Mucosa of stomach (tissue), 1 donor: ENCODE results near the gene ZBTB8A.
"Not testable (repeated sequence)": the region's sequence is repeated elsewhere in the genome, so short reads cannot be mapped to it uniquely, and the experiment has no call there.

Source experiments
- H3K27me3 ChIP-seq: one replicate; pipeline ENCODE4 v1.7.0; 2013; ENCODE audit warnings: mild to moderate bottlenecking, low read length; ENCODE audit not compliant: control insufficient read depth, insufficient read depth
- H3K36me3 ChIP-seq: one replicate; pipeline ENCODE4 v1.7.0; 2013; ENCODE audit warnings: low read length; ENCODE audit not compliant: control insufficient read depth, insufficient read depth
- H3K4me1 ChIP-seq: one replicate; pipeline ENCODE4 v1.7.0; 2013; ENCODE audit warnings: mild to moderate bottlenecking, low read length; ENCODE audit not compliant: control insufficient read depth, insufficient read depth
- H3K4me3 ChIP-seq: one replicate; pipeline ENCODE4 v1.7.0; 2013; ENCODE audit warnings: low read length
- H3K9ac ChIP-seq: one replicate; pipeline ENCODE4 v1.7.0; 2013; ENCODE audit warnings: mild to moderate bottlenecking, low read length, moderate library complexity
- H3K9me3 ChIP-seq: one replicate; pipeline ENCODE4 v1.7.0; 2013; ENCODE audit warnings: mild to moderate bottlenecking, low read length, moderate library complexity; ENCODE audit not compliant: control insufficient read depth
- donor health status: Pancreatic carcinoma.

Gene ZBTB8A

GRCh38 chr1:32541064-32541566 is 1.9 kb downstream of the ZBTB8A start:
- H3K27me3 ChIP-seq = no peaks in the 10 kb centered on the region
- H3K4me1 ChIP-seq = peaks cover 17% of the 10 kb centered on the region
- H3K4me3 ChIP-seq = no peak overlapping the region
- no peaks in the 10 kb centered on the region for H3K36me3 ChIP-seq
- no peak overlapping the region for H3K9ac ChIP-seq
- H3K9me3 ChIP-seq = no peaks in the 10 kb centered on the region

- no peaks in the 10 kb centered on the region for H3K27me3 ChIP-seq
- peaks cover 6% of the 10 kb centered on the region for H3K4me1 ChIP-seq
- no peaks in the 10 kb centered on the region for H3K36me3 ChIP-seq
- no peaks in the 10 kb centered on the region for H3K9me3 ChIP-seq
- no peak overlapping the region for H3K4me3 ChIP-seq
- H3K9ac ChIP-seq = no peak overlapping the region
Measured at GRCh38 chr1:32546611-32547010, 7.4 kb downstream of the ZBTB8A start.

GRCh38 chr1:32549616-32550015 is 10.4 kb downstream of the ZBTB8A start:
- Histone ChIP-seq H3K9me3 (no peaks in the 10 kb centered on the region), H3K27me3 (no peaks in the 10 kb centered on the region), H3K36me3 (no peaks in the 10 kb centered on the region), H3K4me3 (no peak overlapping the region), H3K9ac (no peak overlapping the region), H3K4me1 (peaks cover 6% of the 10 kb centered on the region)

- H3K4me3 ChIP-seq = no peak overlapping the region
- H3K27me3 ChIP-seq = no peaks in the 10 kb centered on the region
- H3K36me3 ChIP-seq = no peaks in the 10 kb centered on the region
- no peak overlapping the region for H3K9ac ChIP-seq
- H3K9me3 ChIP-seq = no peaks in the 10 kb centered on the region
- H3K4me1 ChIP-seq = no peaks in the 10 kb centered on the region
Measured at GRCh38 chr1:32554288-32554687, 15.1 kb downstream of the ZBTB8A start.

GRCh38 chr1:32557035-32557434 is 17.8 kb downstream of the ZBTB8A start:
- not testable (repeated sequence) for H3K4me3 ChIP-seq, H3K9ac ChIP-seq, H3K4me1 ChIP-seq, H3K36me3 ChIP-seq, H3K9me3 ChIP-seq, H3K27me3 ChIP-seq

GRCh38 chr1:32557812-32558211 is 18.6 kb downstream of the ZBTB8A start:
- H3K36me3 ChIP-seq = no peaks in the 10 kb centered on the region

GRCh38 chr1:32568929-32569328 is 29.7 kb downstream of the ZBTB8A start:
- H3K36me3 ChIP-seq = no peaks in the 10 kb centered on the region
- no peak overlapping the region for H3K9ac ChIP-seq
- no peak overlapping the region for H3K4me3 ChIP-seq
- no peaks in the 10 kb centered on the region for H3K27me3 ChIP-seq
- H3K4me1 ChIP-seq = no peaks in the 10 kb centered on the region
- no peaks in the 10 kb centered on the region for H3K9me3 ChIP-seq

More at GRCh38 chr1:32557812-32558211, 18.6 kb downstream of the ZBTB8A start:
- no peak overlapping the region for H3K4me3 ChIP-seq
- H3K9me3 ChIP-seq = no peaks in the 10 kb centered on the region
- H3K9ac ChIP-seq = no peak overlapping the region
- H3K27me3 ChIP-seq = no peaks in the 10 kb centered on the region
- no peaks in the 10 kb centered on the region for H3K4me1 ChIP-seq

GRCh38 chr1:32580348-32581017 is 41.3 kb downstream of the ZBTB8A start:
- no peak overlapping the region for H3K4me3 ChIP-seq
- H3K36me3 ChIP-seq = no peaks in the 10 kb centered on the region
- H3K27me3 ChIP-seq = no peaks in the 10 kb centered on the region
- H3K9ac ChIP-seq = no peak overlapping the region
- H3K4me1 ChIP-seq = no peaks in the 10 kb centered on the region
- H3K9me3 ChIP-seq = no peaks in the 10 kb centered on the region

GRCh38 chr1:32592943-32593342 is 53.7 kb downstream of the ZBTB8A start:
- Histone ChIP-seq H3K9ac (no peak overlapping the region), H3K4me1 (no peaks in the 10 kb centered on the region), H3K9me3 (no peaks in the 10 kb centered on the region), H3K27me3 (no peaks in the 10 kb centered on the region), H3K4me3 (no peak overlapping the region), H3K36me3 (no peaks in the 10 kb centered on the region)

GRCh38 chr1:32600034-32600433 is 60.8 kb downstream of the ZBTB8A start:
- Histone ChIP-seq H3K27me3 (no peaks in the 10 kb centered on the region), H3K36me3 (peaks cover 5% of the 10 kb centered on the region), H3K4me1 (no peaks in the 10 kb centered on the region), H3K9ac (no peak overlapping the region), H3K4me3 (no peak overlapping the region), H3K9me3 (no peaks in the 10 kb centered on the region)

GRCh38 chr1:32605711-32606424 is 66.6 kb downstream of the ZBTB8A start:
- Histone ChIP-seq H3K27me3 (no peaks in the 10 kb centered on the region), H3K36me3 (no peaks in the 10 kb centered on the region), H3K9ac (no peak overlapping the region), H3K4me1 (no peaks in the 10 kb centered on the region), H3K4me3 (no peak overlapping the region), H3K9me3 (no peaks in the 10 kb centered on the region)

- Histone ChIP-seq H3K4me3 (no peak overlapping the region), H3K36me3 (no peaks in the 10 kb centered on the region), H3K9ac (no peak overlapping the region), H3K4me1 (no peaks in the 10 kb centered on the region), H3K9me3 (no peaks in the 10 kb centered on the region), H3K27me3 (no peaks in the 10 kb centered on the region)
Measured at GRCh38 chr1:32606565-32607371, 67.5 kb downstream of the ZBTB8A start.
